Measurements from ENCODE around the gene FSTL4.

FSTL4 gene

DNA sequence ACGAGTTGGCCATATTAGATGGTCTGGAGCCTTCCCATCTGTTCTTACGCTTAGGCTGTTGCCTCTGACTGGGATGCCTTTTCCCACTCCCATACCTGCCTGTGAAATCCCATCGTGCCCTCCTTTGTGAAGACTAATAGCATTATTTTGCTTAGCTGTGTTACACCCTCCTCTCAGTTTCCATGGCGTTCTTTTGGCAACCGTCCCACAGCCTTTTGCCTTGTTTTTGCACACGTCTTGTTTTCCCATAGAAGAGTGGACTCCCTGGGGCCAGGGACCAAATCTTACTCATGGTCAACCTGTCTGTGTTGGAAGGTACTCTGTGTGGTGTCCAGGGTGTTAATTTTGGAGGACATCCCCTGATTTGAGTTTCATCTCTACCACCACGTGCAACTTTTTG, 318.4 kb downstream of the FSTL4 start:
- no peaks in the 10 kb centered on the region for H3K4me1 ChIP-seq (ENCODE audit: control extremely low read depth in 1 of 4, control insufficient read depth in 4 of 4, insufficient read depth in 4 of 4, low read length in 3 of 4)
- WGBS (ENCODE audit: insufficient coverage) = 80% methylated on average over 7 of the region's 7 CpGs
- POLR2A ChIA-PET = no interaction called here

DNA sequence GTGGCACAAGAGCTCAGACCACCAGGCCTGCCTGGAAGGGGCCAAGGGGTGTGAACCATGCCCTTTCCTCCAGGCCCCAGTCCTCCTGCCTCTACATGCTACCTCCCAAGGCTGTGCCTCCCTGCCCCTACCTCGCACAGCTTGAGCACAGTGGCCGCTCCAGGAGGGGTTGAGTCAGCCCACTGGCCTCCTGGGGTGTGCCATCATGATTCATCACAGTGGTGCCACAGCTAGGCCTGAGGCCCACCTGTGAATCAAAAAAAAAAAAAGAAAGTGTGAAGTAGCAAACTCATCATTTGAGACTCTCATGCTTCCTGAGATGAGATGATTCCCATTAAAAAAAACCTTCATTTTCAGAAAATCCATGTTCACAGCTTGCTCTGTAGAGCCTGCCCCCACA, 320.0 kb downstream of the FSTL4 start:
- Histone ChIP-seq H3K27me3 (replicated peaks in 2 of 5; ENCODE audit: control insufficient read depth in 4 of 5, insufficient read depth in 5 of 5, low read length in 4 of 5) (peaks cover 0 to 5% (median 0%) of the 10 kb centered on the region in 5 experiments), H3K4me3 (ENCODE audit: control insufficient read depth in 1 of 7, extremely low read depth in 1 of 7, insufficient read depth in 4 of 7, low read depth in 2 of 7, low read length in 6 of 7) (no peak overlapping the region), H3K9me3 (ENCODE audit: control extremely low read depth in 1 of 5, control insufficient read depth in 4 of 5, insufficient read depth in 2 of 5, low read depth in 1 of 5, low read length in 4 of 5) (no peaks in the 10 kb centered on the region), H3K36me3 (ENCODE audit: control insufficient read depth in 4 of 4, insufficient read depth in 4 of 4, low read length in 3 of 4) (no peaks in the 10 kb centered on the region), H3K4me1 (ENCODE audit: control extremely low read depth in 1 of 4, control insufficient read depth in 4 of 4, insufficient read depth in 4 of 4, low read length in 3 of 4) (no peaks in the 10 kb centered on the region), H3K27ac (ENCODE audit: insufficient read depth in 1 of 2, low read depth in 1 of 2, low read length in 2 of 2, poor library complexity in 1 of 2, severe bottlenecking in 2 of 2) (no peak overlapping the region)
- POLR2A ChIA-PET = interaction anchor here (0.7 kb wide), 1 partner anchor 328 kb away, joined by 3 read pairs; no protein-coding TSS in a partner anchor
- CTCF ChIA-PET = interaction anchor here (0.9 to 1.8 kb wide), 3 partner anchors 12 to 192 kb away, joined by 3 to 7 read pairs (median 4); no protein-coding TSS in a partner anchor
- no peak for DNase-seq
- 100% methylated on average over 2 of the region's 2 CpGs for WGBS (ENCODE audit: insufficient coverage)

More for the DNA sequence above, 318.4 kb downstream of the FSTL4 start:
- no peak overlapping the region for H3K4me3 ChIP-seq (ENCODE audit: control insufficient read depth in 1 of 7, extremely low read depth in 1 of 7, insufficient read depth in 4 of 7, low read depth in 2 of 7, low read length in 6 of 7)
- H3K27ac ChIP-seq (ENCODE audit: insufficient read depth in 1 of 2, low read depth in 1 of 2, low read length in 2 of 2, poor library complexity in 1 of 2, severe bottlenecking in 2 of 2) = no peak overlapping the region
- CTCF ChIA-PET = interaction anchor here (1.8 kb wide), 1 partner anchor 183 kb away, joined by 7 read pairs; no protein-coding TSS in a partner anchor
- H3K36me3 ChIP-seq (ENCODE audit: control insufficient read depth in 4 of 4, insufficient read depth in 4 of 4, low read length in 3 of 4) = no peaks in the 10 kb centered on the region
- DNase-seq = no peak
- H3K27me3 ChIP-seq (replicated peaks in 2 of 5; ENCODE audit: control insufficient read depth in 4 of 5, insufficient read depth in 5 of 5, low read length in 4 of 5) = peaks cover 0 to 5% (median 0%) of the 10 kb centered on the region in 5 experiments
- H3K9me3 ChIP-seq (ENCODE audit: control extremely low read depth in 1 of 5, control insufficient read depth in 4 of 5, insufficient read depth in 2 of 5, low read depth in 1 of 5, low read length in 4 of 5) = no peaks in the 10 kb centered on the region

- DNase-seq = no peak
- ChIA-PET CTCF (no interaction called here), POLR2A (no interaction called here)
- no peak overlapping the region for H3K27ac ChIP-seq (ENCODE audit: insufficient read depth in 1 of 2, low read depth in 1 of 2, low read length in 2 of 2, poor library complexity in 1 of 2, severe bottlenecking in 2 of 2)
- no peaks in the 10 kb centered on the region for H3K9me3 ChIP-seq (ENCODE audit: control extremely low read depth in 1 of 5, control insufficient read depth in 4 of 5, insufficient read depth in 2 of 5, low read depth in 1 of 5, low read length in 4 of 5)
- H3K36me3 ChIP-seq (ENCODE audit: control insufficient read depth in 4 of 4, insufficient read depth in 4 of 4, low read length in 3 of 4) = no peaks in the 10 kb centered on the region
- H3K27me3 ChIP-seq (replicated peaks in 2 of 5; ENCODE audit: control insufficient read depth in 4 of 5, insufficient read depth in 5 of 5, low read length in 4 of 5) = peaks cover 0 to 3% (median 0%) of the 10 kb centered on the region in 5 experiments
- H3K4me3 ChIP-seq (ENCODE audit: control insufficient read depth in 1 of 7, extremely low read depth in 1 of 7, insufficient read depth in 4 of 7, low read depth in 2 of 7, low read length in 6 of 7) = no peak overlapping the region
- no peaks in the 10 kb centered on the region for H3K4me1 ChIP-seq (ENCODE audit: control extremely low read depth in 1 of 4, control insufficient read depth in 4 of 4, insufficient read depth in 4 of 4, low read length in 3 of 4)
- 94% methylated on average over 3 of the region's 4 CpGs for WGBS (ENCODE audit: insufficient coverage)
These were observed 320.8 kb downstream of the FSTL4 start for GRCh38 chr5:133291524-133291923.

DNA sequence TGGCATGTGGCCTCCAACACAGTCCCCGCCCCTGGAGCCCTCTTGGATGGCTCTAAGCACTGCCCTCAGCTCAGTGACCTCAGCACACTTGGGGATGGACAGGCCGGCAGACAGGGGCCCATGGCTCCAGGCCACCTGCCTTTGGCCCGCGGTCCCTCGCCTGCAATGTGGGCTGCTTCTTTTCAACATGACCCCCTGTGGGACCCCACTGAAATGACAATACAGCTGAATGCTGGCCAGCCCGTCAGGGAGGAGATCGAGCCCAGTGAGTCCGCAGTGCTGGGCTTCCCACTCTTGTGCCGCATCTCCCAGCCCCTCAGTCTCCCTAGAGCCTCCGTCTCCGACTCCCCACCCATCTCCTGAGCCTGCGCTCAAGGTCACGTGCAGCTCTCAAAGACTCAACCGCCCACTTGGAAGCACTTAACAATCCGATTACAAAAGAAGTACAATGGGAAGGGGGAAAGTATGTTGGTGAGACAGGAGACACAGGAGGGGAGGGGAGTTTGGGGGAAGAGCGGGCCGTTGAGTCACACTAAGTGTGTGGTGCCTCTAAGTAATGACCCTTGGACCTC, 321.6 kb downstream of the FSTL4 start:
- 100% methylated on average over 11 of the region's 17 CpGs for WGBS (ENCODE audit: insufficient coverage)
- no peaks in the 10 kb centered on the region for H3K9me3 ChIP-seq (ENCODE audit: control extremely low read depth in 1 of 5, control insufficient read depth in 4 of 5, insufficient read depth in 2 of 5, low read depth in 1 of 5, low read length in 4 of 5)
- H3K27ac ChIP-seq (ENCODE audit: insufficient read depth in 1 of 2, low read depth in 1 of 2, low read length in 2 of 2, poor library complexity in 1 of 2, severe bottlenecking in 2 of 2) = no peak overlapping the region
- ChIA-PET POLR2A (no interaction called here), CTCF (interaction anchor here (0.6 to 1.5 kb wide), 5 partner anchors 10 to 180 kb away, joined by 3 to 7 read pairs (median 3); no protein-coding TSS in a partner anchor)
- H3K27me3 ChIP-seq (replicated peaks in 2 of 5; ENCODE audit: control insufficient read depth in 4 of 5, insufficient read depth in 5 of 5, low read length in 4 of 5) = peaks cover 0 to 2% (median 0%) of the 10 kb centered on the region in 5 experiments
- no peak overlapping the region for H3K4me3 ChIP-seq (ENCODE audit: control insufficient read depth in 1 of 7, extremely low read depth in 1 of 7, insufficient read depth in 4 of 7, low read depth in 2 of 7, low read length in 6 of 7)
- no peaks in the 10 kb centered on the region for H3K4me1 ChIP-seq (ENCODE audit: control extremely low read depth in 1 of 4, control insufficient read depth in 4 of 4, insufficient read depth in 4 of 4, low read length in 3 of 4)
- H3K36me3 ChIP-seq (ENCODE audit: control insufficient read depth in 4 of 4, insufficient read depth in 4 of 4, low read length in 3 of 4) = no peaks in the 10 kb centered on the region
- no peak for DNase-seq

DNA sequence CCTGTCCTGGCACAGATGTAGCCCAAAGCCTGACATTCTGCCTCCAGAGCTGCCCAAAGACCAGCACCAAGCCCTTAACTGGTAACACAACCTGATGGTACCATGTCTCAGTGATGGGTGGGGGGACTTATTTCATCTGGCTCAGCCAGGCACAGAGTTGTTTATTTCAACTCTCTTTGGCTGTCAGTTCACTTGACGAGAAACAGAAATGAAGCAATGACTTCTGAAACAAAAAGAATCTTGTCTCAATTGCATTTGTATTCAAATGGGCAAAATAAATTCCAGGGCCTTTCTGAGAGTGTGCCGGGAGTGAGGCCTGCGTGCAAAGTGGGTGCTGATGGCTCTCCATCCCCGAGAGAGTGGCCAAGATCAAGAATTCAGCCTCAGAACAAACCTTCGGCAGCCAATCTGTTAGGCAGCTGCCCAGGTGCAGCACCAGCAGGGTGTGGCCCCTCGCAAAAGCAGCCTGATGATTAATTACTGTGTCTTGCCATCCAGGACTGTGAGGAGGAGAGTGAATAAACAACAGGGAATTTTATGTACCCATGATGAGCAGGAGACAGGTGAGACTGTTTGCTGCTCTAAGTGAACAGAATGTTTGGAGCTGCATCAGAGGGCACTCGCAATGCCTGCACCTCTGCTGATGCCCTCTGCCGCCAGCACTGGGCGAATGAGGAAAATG, 322.5 kb downstream of the FSTL4 start:
- H3K4me3 ChIP-seq (ENCODE audit: control insufficient read depth in 1 of 7, extremely low read depth in 1 of 7, insufficient read depth in 4 of 7, low read depth in 2 of 7, low read length in 6 of 7) = no peak overlapping the region
- POLR2A ChIA-PET = no interaction called here
- no peak overlapping the region for H3K27ac ChIP-seq (ENCODE audit: insufficient read depth in 1 of 2, low read depth in 1 of 2, low read length in 2 of 2, poor library complexity in 1 of 2, severe bottlenecking in 2 of 2)
- no peaks in the 10 kb centered on the region for H3K4me1 ChIP-seq (ENCODE audit: control extremely low read depth in 1 of 4, control insufficient read depth in 4 of 4, insufficient read depth in 4 of 4, low read length in 3 of 4)
- no peaks in the 10 kb centered on the region for H3K36me3 ChIP-seq (ENCODE audit: control insufficient read depth in 4 of 4, insufficient read depth in 4 of 4, low read length in 3 of 4)
- CTCF ChIA-PET = interaction anchor here (0.6 to 1.8 kb wide), 6 partner anchors 10 to 179 kb away, joined by 3 to 7 read pairs (median 4); no protein-coding TSS in a partner anchor
- DNase-seq = no peak
- 99% methylated on average over 9 of the region's 9 CpGs for WGBS (ENCODE audit: insufficient coverage)
- no peaks in the 10 kb centered on the region for H3K9me3 ChIP-seq (ENCODE audit: control extremely low read depth in 1 of 5, control insufficient read depth in 4 of 5, insufficient read depth in 2 of 5, low read depth in 1 of 5, low read length in 4 of 5)
- peaks cover 0 to 2% (median 0%) of the 10 kb centered on the region in 5 experiments for H3K27me3 ChIP-seq (replicated peaks in 2 of 5; ENCODE audit: control insufficient read depth in 4 of 5, insufficient read depth in 5 of 5, low read length in 4 of 5)

DNA sequence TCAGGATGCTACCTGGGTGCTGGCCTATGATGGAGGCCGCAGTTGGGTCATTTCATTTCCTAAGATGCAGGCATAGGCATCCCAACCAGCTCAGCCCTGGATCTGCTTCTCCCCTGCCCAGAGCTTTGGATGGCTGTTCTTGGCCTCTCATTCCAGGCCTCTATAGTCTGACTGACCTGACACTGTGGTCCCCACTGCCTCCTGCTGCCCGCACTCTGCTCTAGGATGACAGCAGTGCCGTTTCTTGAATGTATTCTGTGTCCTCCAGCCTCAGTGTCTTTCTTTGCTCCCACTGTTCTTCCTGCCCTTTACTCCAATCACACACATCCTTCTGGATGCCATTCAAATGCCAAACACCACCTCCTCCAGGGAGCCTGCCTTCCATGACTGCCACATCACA, 324.8 kb downstream of the FSTL4 start:
- DNase-seq = peak; percentile 35 to 42 (median 35)
- POLR2A ChIA-PET = no interaction called here
- Histone ChIP-seq H3K36me3 (ENCODE audit: control insufficient read depth in 4 of 4, insufficient read depth in 4 of 4, low read length in 3 of 4) (no peaks in the 10 kb centered on the region), H3K4me1 (ENCODE audit: control extremely low read depth in 1 of 4, control insufficient read depth in 4 of 4, insufficient read depth in 4 of 4, low read length in 3 of 4) (no peaks in the 10 kb centered on the region), H3K4me3 (ENCODE audit: control insufficient read depth in 1 of 7, extremely low read depth in 1 of 7, insufficient read depth in 4 of 7, low read depth in 2 of 7, low read length in 6 of 7) (no peak overlapping the region), H3K27ac (ENCODE audit: insufficient read depth in 1 of 2, low read depth in 1 of 2, low read length in 2 of 2, poor library complexity in 1 of 2, severe bottlenecking in 2 of 2) (no peak overlapping the region), H3K9me3 (ENCODE audit: control extremely low read depth in 1 of 5, control insufficient read depth in 4 of 5, insufficient read depth in 2 of 5, low read depth in 1 of 5, low read length in 4 of 5) (no peaks in the 10 kb centered on the region), H3K27me3 (replicated peaks in 2 of 5; ENCODE audit: control insufficient read depth in 4 of 5, insufficient read depth in 5 of 5, low read length in 4 of 5) (peaks cover 0 to 2% (median 0%) of the 10 kb centered on the region in 5 experiments)
- WGBS (ENCODE audit: insufficient coverage) = 83% methylated on average over 3 of the region's 3 CpGs
- CTCF ChIA-PET = interaction anchor here (0.6 to 5.0 kb wide), 11 partner anchors 9 to 183 kb away, joined by 3 to 37 read pairs (median 4); no protein-coding TSS in a partner anchor

GRCh38 chr5:133286483-133286882, 325.9 kb downstream of the FSTL4 start:
- ChIA-PET POLR2A (no interaction called here), CTCF (interaction anchor here (1.5 to 5.0 kb wide), 3 partner anchors 172 to 180 kb away, joined by 4 to 37 read pairs (median 13); no protein-coding TSS in a partner anchor)
- no peaks in the 10 kb centered on the region for H3K27me3 ChIP-seq (replicated peaks in 2 of 5; ENCODE audit: control insufficient read depth in 4 of 5, insufficient read depth in 5 of 5, low read length in 4 of 5)
- no peaks in the 10 kb centered on the region for H3K9me3 ChIP-seq (ENCODE audit: control extremely low read depth in 1 of 5, control insufficient read depth in 4 of 5, insufficient read depth in 2 of 5, low read depth in 1 of 5, low read length in 4 of 5)
- no peak overlapping the region for H3K4me3 ChIP-seq (ENCODE audit: control insufficient read depth in 1 of 7, extremely low read depth in 1 of 7, insufficient read depth in 4 of 7, low read depth in 2 of 7, low read length in 6 of 7)
- DNase-seq = no peak
- WGBS (ENCODE audit: insufficient coverage) = 100% methylated on average over 2 of the region's 3 CpGs
- H3K27ac ChIP-seq (ENCODE audit: insufficient read depth in 1 of 2, low read depth in 1 of 2, low read length in 2 of 2, poor library complexity in 1 of 2, severe bottlenecking in 2 of 2) = no peak overlapping the region
- H3K36me3 ChIP-seq (ENCODE audit: control insufficient read depth in 4 of 4, insufficient read depth in 4 of 4, low read length in 3 of 4) = no peaks in the 10 kb centered on the region
- H3K4me1 ChIP-seq (ENCODE audit: control extremely low read depth in 1 of 4, control insufficient read depth in 4 of 4, insufficient read depth in 4 of 4, low read length in 3 of 4) = no peaks in the 10 kb centered on the region

Data from common myeloid progenitor, CD34-positive (primary cell).